Testis (tissue), 3 donors: ENCODE data around the gene LSG1. TPM values are rescaled to one million over a fixed set of nuclear protein-coding genes. Genes with fewer than 3 reads are reported as not detected.

ENCODE experiments used
- DNase-seq: peaks from one replicate; pipeline ENCODE4 v3.0.0-alpha.2; 2019
- H3K27ac ChIP-seq, 2 donors: fragments of 200-600 bp; sonication (generic); one replicate each; pipeline ENCODE4 v1.5.1; 2019
- H3K27me3 ChIP-seq: fragments of 200-600 bp; sonication (generic); one replicate; pipeline ENCODE4 v1.5.1; 2019
- H3K36me3 ChIP-seq: fragments of 200-600 bp; sonication (generic); one replicate; pipeline ENCODE4 v1.5.1; 2017; ENCODE audit warnings: low read depth; ENCODE audit errors: missing control alignments
- H3K4me1 ChIP-seq: fragments of 200-600 bp; sonication (generic); one replicate; pipeline ENCODE4 v1.5.1; 2019
- H3K4me3 ChIP-seq, 2 donors: fragments of 200-600 bp; sonication (generic); one replicate each; pipeline ENCODE4 v1.5.1; 2017 to 2019
- H3K9me3 ChIP-seq: fragments of 200-600 bp; sonication (generic); one replicate; pipeline ENCODE4 v1.5.1; 2017
- POLR2A ChIP-seq: fragments of 450-650 bp; IDR thresholded peaks from one replicate; pipeline ENCODE4 v1.6.1; 2017; ENCODE audit warnings: antibody characterized with exemption, mild to moderate bottlenecking, moderate library complexity
- WGBS, 2 donors: methylation state at CpG; one replicate each; pipeline ENCODE4 v1.1.5; 2018; 5-methylcytosine and 5-hydroxymethylcytosine counted together
- intact Hi-C: fragments of 100-400 bp; cut with DNase I; formaldehyde crosslinking; loops from one replicate; pipeline ENCODE4 v1.15.1; 2023; ENCODE audit warnings: low total_unique reads
- polyA plus RNA-seq: library from polyadenylated mRNA; stranded (reverse); fragments of 350-450 nt; fragmentation: Illumina TruSeq; extraction: RNeasy Lipid Tissue Mini Kit (QIAGEN cat#74804); gene quantifications from one replicate; pipeline ENCODE4 v1.2.3, GENCODE V29; 2014; ENCODE audit warnings: low read depth, low replicate concordance; ENCODE audit not compliant: insufficient read depth
- total RNA-seq, 2 donors: library from RNA; depleted of rRNA; stranded (reverse); fragments of >200 nt; gene quantifications; one replicate each; pipeline ENCODE4 v1.2.3, GENCODE V29; 2016
- TF ChIP-seq, protein P1 (sequence below), 3 experiments: fragments of 450-650 bp in 2 of 3; fragments of 200-600 bp in 1 of 3; sonication (generic) in 1 of 3; IDR thresholded peaks; one replicate each; pipeline ENCODE4 v1.5.1; 2016 to 2019; ENCODE audit warnings: antibody characterized with exemption in 3 of 3, mild to moderate bottlenecking in 2 of 3, moderate library complexity in 1 of 3

LSG1 gene
- total and polyA plus RNA-seq, 3 donors from 2014 or later = 47.4 to 56.1 (median 50.5) TPM

DNA sequence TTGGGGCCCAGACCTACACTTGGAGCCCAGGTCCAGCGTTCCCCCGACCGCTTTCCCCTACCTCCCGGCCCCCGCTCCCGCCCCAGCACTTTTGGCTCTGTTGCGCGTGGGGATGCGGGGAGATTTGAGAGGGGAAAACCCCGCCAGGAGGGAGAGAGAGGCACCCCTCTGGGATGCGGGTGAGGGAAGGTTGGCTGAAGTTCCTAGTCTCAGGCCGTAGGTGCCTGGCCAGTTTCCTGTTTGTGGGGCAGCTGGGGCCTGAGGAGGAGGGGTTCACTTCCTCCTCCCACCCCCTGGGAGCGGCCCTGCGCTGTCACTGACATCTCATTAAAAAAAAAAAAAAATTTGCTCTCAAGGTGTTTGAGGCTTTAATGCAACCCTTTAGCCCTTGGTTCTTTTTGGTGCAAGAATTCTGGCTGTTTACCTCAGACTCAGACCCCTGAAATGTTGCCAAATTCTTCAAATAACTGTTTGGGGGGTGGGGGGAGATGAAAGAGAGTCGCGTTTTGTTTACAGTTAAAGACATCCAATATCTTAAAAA, 16.3 kb upstream of the LSG1 start:
- Histone ChIP-seq H3K4me1 (peaks cover 24% of the 10 kb centered on the region), H3K36me3 (no peaks in the 10 kb centered on the region), H3K4me3 (peak overlapping the region; percentile 63 to 77), H3K27me3 (no peaks in the 10 kb centered on the region), H3K27ac (no peak overlapping the region), H3K9me3 (no peaks in the 10 kb centered on the region)
- intact Hi-C loops = loop anchor here (5.0 kb wide), 2 partner anchors 414 to 569 kb away; no protein-coding TSS in a partner anchor
- 33 to 52% methylated on average over 8 to 16 of the region's 16 CpGs for WGBS, 2 donors
- TF ChIP-seq POLR2A = no peak
- TF ChIP-seq, protein P1, sequence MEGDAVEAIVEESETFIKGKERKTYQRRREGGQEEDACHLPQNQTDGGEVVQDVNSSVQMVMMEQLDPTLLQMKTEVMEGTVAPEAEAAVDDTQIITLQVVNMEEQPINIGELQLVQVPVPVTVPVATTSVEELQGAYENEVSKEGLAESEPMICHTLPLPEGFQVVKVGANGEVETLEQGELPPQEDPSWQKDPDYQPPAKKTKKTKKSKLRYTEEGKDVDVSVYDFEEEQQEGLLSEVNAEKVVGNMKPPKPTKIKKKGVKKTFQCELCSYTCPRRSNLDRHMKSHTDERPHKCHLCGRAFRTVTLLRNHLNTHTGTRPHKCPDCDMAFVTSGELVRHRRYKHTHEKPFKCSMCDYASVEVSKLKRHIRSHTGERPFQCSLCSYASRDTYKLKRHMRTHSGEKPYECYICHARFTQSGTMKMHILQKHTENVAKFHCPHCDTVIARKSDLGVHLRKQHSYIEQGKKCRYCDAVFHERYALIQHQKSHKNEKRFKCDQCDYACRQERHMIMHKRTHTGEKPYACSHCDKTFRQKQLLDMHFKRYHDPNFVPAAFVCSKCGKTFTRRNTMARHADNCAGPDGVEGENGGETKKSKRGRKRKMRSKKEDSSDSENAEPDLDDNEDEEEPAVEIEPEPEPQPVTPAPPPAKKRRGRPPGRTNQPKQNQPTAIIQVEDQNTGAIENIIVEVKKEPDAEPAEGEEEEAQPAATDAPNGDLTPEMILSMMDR (IDR thresholded peaks at IDR 0.05) = no peak
- no peak for DNase-seq

DNA sequence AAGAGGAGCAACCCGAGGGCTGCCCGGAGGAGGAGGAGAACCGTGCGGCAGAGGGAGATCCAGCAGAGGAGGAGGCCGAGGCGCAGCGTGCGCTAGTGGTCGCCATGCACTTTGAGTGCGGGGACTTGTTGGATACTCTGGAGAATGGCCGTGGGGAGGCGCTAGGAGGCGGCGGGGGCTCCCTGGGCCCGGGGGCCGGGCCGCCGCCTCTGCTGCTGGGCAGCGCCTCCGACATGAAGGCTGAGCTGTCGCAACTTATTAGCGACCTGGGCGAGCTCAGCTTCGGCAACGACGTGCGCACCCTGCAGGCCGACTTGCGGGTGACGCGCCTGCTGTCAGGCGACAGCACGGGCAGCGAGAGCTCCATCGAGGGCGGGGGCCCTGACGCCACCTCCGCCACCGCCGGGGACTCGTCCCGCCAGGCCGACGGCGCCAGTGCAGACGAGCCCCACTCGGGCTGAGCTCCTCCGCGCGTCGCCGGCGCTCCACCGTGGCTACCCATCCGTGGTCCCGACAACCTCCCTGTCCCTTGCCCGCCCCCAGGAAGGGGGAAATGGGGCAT, 15.7 kb upstream of the LSG1 start:
- no peaks in the 10 kb centered on the region for H3K27me3 ChIP-seq
- WGBS, 2 donors = 19 to 42% methylated on average over 23 to 49 of the region's 57 CpGs
- peaks cover 29% of the 10 kb centered on the region for H3K4me1 ChIP-seq
- intact Hi-C loops = loop anchor here (5.0 kb wide), 2 partner anchors 415 to 570 kb away; no protein-coding TSS in a partner anchor
- peak overlapping the region; percentile 63 to 77 for H3K4me3 ChIP-seq
- no peaks in the 10 kb centered on the region for H3K9me3 ChIP-seq
- TF ChIP-seq, protein P1 (IDR thresholded peaks at IDR 0.05) = peak in 1 of 3 experiments; percentile 15
- no peak for TF ChIP-seq POLR2A
- peak; percentile 47 for DNase-seq
- no peaks in the 10 kb centered on the region for H3K36me3 ChIP-seq
- H3K27ac ChIP-seq = no peak overlapping the region

DNA sequence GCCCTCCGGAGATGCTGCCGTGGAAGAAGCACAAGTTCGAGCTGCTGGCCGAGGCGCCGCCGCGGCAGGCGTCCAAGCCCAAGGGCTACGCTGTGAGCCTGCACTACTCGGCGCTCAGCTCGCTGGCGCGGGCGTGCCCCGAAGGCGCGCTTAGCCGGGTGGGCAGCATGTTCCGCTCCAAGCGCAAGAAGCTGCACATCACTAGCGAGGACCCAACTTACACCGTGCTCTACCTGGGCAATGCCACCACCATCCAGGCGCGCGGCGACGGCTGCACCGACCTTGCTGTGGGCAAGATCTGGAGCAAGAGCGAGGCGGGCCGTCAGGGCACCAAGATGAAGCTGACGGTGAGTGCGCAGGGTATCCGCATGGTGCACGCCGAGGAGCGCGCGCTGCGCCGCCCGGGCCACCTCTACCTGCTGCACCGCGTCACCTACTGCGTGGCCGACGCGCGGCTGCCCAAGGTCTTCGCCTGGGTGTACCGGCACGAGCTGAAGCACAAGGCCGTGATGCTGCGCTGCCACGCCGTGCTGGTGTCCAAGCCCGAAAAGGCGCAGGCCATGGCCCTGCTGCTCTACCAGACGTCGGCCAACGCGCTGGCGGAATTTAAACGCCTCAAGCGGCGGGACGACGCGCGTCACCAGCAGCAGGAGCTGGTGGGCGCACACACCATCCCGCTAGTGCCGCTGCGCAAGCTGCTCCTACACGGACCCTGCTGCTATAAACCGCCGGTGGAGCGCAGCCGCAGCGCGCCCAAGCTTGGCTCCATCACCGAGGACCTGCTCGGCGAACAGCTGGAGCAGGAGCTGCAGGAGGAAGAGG, 15.0 kb upstream of the LSG1 start:
- peak; percentile 58 for DNase-seq
- intact Hi-C loops = loop anchor here (5.0 kb wide), 2 partner anchors 415 to 570 kb away; no protein-coding TSS in a partner anchor

DNA sequence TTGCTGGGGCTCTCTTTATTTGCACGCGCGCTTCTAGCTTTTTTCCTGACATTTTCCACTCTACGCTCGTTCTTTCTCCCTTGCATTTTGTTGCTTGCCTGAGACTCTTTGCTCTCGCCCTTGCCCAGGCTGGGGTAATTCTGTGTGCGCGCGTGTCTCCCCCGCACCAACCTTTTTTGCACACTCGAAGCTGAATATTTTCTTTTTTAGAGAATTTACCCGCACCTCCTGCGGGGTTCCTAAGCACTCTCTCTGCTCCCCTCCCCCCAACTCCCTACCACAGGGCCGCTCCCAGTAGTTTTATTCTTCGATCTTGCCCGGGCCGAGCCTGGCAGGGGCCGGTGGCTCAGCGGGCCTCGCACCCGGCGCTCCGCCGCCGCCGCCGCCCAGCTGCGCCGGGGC, 14.4 kb upstream of the LSG1 start:
- intact Hi-C loops = loop anchor here (5.0 kb wide), 2 partner anchors 416 to 571 kb away; no protein-coding TSS in a partner anchor
- Histone ChIP-seq H3K9me3 (no peaks in the 10 kb centered on the region), H3K4me3 (peak overlapping the region; percentile 63 to 77), H3K27me3 (no peaks in the 10 kb centered on the region), H3K4me1 (peaks cover 29% of the 10 kb centered on the region), H3K36me3 (no peaks in the 10 kb centered on the region), H3K27ac (peak overlapping the region in 1 of 2 donors; percentile 82)
- TF ChIP-seq, protein P1 (IDR thresholded peaks at IDR 0.05) = no peak
- 0 to 1% methylated on average over 27 to 29 of the region's 29 CpGs for WGBS, 2 donors
- DNase-seq = no peak

More for the DNA sequence above, 15.0 kb upstream of the LSG1 start:
- Histone ChIP-seq H3K4me3 (peak overlapping the region; percentile 63 to 77), H3K4me1 (peaks cover 29% of the 10 kb centered on the region), H3K9me3 (no peaks in the 10 kb centered on the region), H3K36me3 (no peaks in the 10 kb centered on the region), H3K27ac (no peak overlapping the region), H3K27me3 (no peaks in the 10 kb centered on the region)
- 0 to 15% methylated on average over 3 to 60 of the region's 86 CpGs for WGBS, 2 donors
- no peak for TF ChIP-seq POLR2A
- TF ChIP-seq, protein P1 (IDR thresholded peaks at IDR 0.05) = no peak
